ENCODE results near the gene HNRNPM. TPM values are rescaled to one million over a fixed set of nuclear protein-coding genes. Genes with fewer than 3 reads are reported as not detected.

HNRNPM gene
- 40.4 and 62.5 TPM in 2 replicates for total RNA-seq (ENCODE audit: low replicate concordance)

GRCh38 chr19:8444677-8445487 lies at the start of gene HNRNPM:
TSS of gene HNRNPM (plus strand) at chr19:8444975. CDS start at chr19:8444999, 24 bp downstream.

DNA sequence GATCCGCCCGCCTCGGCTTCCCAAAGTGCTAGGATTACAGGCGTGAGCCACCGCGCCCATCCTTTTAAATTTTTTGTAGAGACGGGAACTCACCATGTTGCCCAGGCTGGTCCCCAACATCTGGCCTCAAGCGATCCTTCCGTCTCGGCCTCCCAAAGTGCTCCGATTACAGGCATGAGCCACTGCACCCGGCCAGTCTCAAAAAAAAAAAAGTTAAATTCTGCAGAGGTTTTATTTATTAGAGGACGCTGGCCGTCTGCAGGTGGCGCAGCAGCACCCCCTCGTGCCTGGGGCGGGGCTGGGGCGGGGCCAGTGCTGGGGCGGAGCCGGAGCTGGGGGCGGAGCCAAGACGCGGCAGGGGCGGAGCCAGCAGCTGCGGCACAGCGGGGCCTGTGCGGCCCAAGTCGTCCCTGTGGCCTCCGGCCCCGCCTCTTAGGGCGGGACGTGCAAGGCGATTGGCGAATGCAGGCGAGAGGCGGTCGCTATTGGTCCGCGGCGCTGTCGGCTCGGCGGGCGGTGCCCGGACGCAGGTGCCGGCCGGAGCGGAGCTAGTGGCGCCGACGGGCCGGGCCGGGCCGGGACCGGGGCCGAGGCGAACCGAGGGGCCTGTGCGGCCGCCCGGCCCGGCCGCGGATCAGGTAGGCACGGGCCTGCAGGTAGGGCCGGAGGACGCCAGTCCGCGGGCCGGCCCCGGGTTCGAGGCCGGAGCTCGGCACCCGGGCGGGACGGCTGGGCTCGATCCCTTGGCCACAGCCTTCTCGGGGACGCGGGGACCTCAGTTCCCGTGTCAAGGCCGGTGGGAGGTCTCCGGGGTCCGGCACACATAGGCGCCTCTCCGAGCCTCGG lies 31.8 kb upstream of the HNRNPM start, which contains the start of gene MARCHF2:
MARCHF2 (plus strand) TSS at position 523 of the 846 bp plus-strand sequence. CDS start 8,536 bp downstream, outside the sequence.

DNA sequence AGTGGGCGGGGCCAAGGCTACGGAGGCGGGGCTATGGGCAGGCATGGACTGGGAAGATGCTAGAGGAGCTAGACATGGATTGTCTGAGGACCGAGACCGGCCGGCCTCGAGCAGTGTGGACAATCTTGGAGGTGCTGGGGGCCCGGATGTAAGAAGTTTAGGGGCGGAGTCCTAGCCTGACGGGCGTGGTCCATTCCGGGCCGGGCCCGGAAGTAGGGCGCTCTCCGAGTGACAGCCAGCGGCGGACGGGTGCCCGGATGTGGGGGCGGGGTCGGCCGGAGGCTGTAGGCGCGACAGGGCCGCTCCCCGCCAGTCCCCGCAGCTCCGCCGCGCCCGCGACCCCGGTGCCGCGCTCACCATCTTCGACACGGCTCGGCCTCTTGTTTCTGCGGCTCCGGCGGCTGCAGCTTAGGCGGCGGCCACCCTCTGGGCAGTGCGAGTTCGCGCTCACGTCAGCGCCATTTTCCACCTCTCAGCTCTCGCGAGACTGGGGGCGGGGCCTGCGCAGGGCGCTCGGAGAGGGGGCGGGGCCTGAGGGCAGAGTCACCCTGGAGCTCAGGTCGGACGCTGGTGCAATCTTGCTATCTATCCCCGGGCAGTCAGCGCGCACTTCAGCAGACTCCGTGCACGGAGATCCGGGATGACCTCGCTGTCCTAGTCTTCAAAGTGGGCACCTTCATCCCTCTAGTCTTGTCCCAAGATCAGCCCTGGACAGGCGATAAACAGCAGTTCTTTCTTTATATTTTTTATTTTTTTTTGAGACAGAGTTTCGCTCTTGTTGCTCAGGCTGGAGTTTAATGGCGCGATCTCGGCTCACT lies 69.1 kb downstream of the HNRNPM start, which contains the start of gene ZNF414:
ZNF414 (minus strand) TSS at position 481 of the 818 bp plus-strand sequence; CDS start at position 360, 121 bp downstream.

Other genes with a start within 250 kb of the HNRNPM start
- 2.3 and 31.4 TPM in 2 replicates for gene CERS4, start 235.6 kb upstream of the HNRNPM start, total RNA-seq (ENCODE audit: low replicate concordance)
- 9.0 and 30.7 TPM in 2 replicates for gene CD320, start 136.6 kb upstream of the HNRNPM start, total RNA-seq (ENCODE audit: low replicate concordance)
- 19.4 and 52.7 TPM in 2 replicates for gene NDUFA7, start 123.6 kb upstream of the HNRNPM start, total RNA-seq (ENCODE audit: low replicate concordance)
- gene RPS28, start 123.5 kb upstream of the HNRNPM start, total RNA-seq (ENCODE audit: low replicate concordance), result 644 and 1,293 TPM in 2 replicates
- gene KANK3, start 101.7 kb upstream of the HNRNPM start, total RNA-seq (ENCODE audit: low replicate concordance), result 0.23 and 0.30 TPM in 2 replicates
- gene ANGPTL4, start 80.8 kb upstream of the HNRNPM start, total RNA-seq (ENCODE audit: low replicate concordance), result 2.0 and 7.4 TPM in 2 replicates
- 59.2 and 76.3 TPM in 2 replicates for gene RAB11B, start 54.6 kb upstream of the HNRNPM start, total RNA-seq (ENCODE audit: low replicate concordance)
- 86.8 and 95.1 TPM in 2 replicates for gene MARCHF2, start 31.7 kb upstream of the HNRNPM start, total RNA-seq (ENCODE audit: low replicate concordance)
- gene PRAM1, start 57.7 kb downstream of the HNRNPM start, total RNA-seq (ENCODE audit: low replicate concordance), result not detected in 2 replicates
- 2.2 and 4.8 TPM in 2 replicates for gene ZNF414, start 69.2 kb downstream of the HNRNPM start, total RNA-seq (ENCODE audit: low replicate concordance)
- 0.12 and 0.23 TPM in 2 replicates for gene MYO1F, start 132.5 kb downstream of the HNRNPM start, total RNA-seq (ENCODE audit: low replicate concordance)
- 13.3 and 20.1 TPM in 2 replicates for gene ADAMTS10, start 165.7 kb downstream of the HNRNPM start, total RNA-seq (ENCODE audit: low replicate concordance)
- not detected in 2 replicates for gene NFILZ, start 185.7 kb downstream of the HNRNPM start, total RNA-seq (ENCODE audit: low replicate concordance)

Measured in smooth muscle cell of the coronary artery (primary cell).